Common myeloid progenitor, CD34-positive (primary cell): ENCODE results near the gene DRC3.
"Not testable (repeated sequence)": the region's sequence is repeated elsewhere in the genome, so short reads cannot be mapped to it uniquely, and the experiment has no call there.

Experiments
- CTCF ChIA-PET: fragments of 350-600 bp; sonication (Branson Sonifier 250); formaldehyde crosslinking; loops from one replicate; lab custom pipeline; 2021; ENCODE audit warnings: antibody characterized with exemption; lab: Charles Lee
- POLR2A ChIA-PET: fragments of 350-600 bp; sonication (Branson Sonifier 250); formaldehyde crosslinking; loops from one replicate; lab custom pipeline; 2021; ENCODE audit warnings: antibody characterized with exemption; lab: Charles Lee
- DNase-seq, 3 donors: peaks; one replicate each; pipeline versions ENCODE4 v3.0.0 to v3.0.0-alpha.2; 2013
- H3K27ac ChIP-seq, 2 experiments: 1 replicate in 1 of 2; 2 replicates in 1 of 2; pipeline ENCODE4 v1.7.0; 2013; ENCODE audit warnings: inconsistent platforms in 2 of 2, low read length in 2 of 2, mild to moderate bottlenecking in 2 of 2, low read depth in 1 of 2, moderate library complexity in 1 of 2; ENCODE audit not compliant: severe bottlenecking in 2 of 2, insufficient read depth in 1 of 2, poor library complexity in 1 of 2
- H3K27me3 ChIP-seq, 5 experiments: replicated peaks in 2 of 5; 1 replicate in 3 of 5; 2 replicates in 2 of 5; pipeline versions ENCODE4 v1.6.1 to v1.7.0; 2013; ENCODE audit warnings: low read length in 4 of 5, mild to moderate bottlenecking in 2 of 5, moderate library complexity in 2 of 5, inconsistent platforms in 1 of 5; ENCODE audit not compliant: insufficient read depth in 5 of 5, control insufficient read depth in 4 of 5
- H3K36me3 ChIP-seq, 4 experiments: 1 replicate in 2 of 4; 2 replicates in 2 of 4; pipeline versions ENCODE4 v1.6.1 to v1.7.0; 2013; ENCODE audit warnings: low read length in 3 of 4, control low read depth in 1 of 4, mild to moderate bottlenecking in 1 of 4; ENCODE audit not compliant: control insufficient read depth in 4 of 4, insufficient read depth in 4 of 4
- H3K4me1 ChIP-seq, 4 experiments: 1 replicate in 3 of 4; 2 replicates in 1 of 4; pipeline versions ENCODE4 v1.6.1 to v1.7.1; 2013; ENCODE audit warnings: low read length in 3 of 4, mild to moderate bottlenecking in 3 of 4, control low read depth in 1 of 4, inconsistent platforms in 1 of 4, moderate library complexity in 1 of 4; ENCODE audit not compliant: control insufficient read depth in 4 of 4, insufficient read depth in 4 of 4; ENCODE audit errors: control extremely low read depth in 1 of 4
- H3K4me3 ChIP-seq, 7 experiments: 1 replicate in 4 of 7; 2 replicates in 3 of 7; pipeline versions ENCODE4 v1.5.1 to v1.7.0; 2013; ENCODE audit warnings: mild to moderate bottlenecking in 7 of 7, low read length in 6 of 7, moderate library complexity in 6 of 7, inconsistent platforms in 2 of 7, low read depth in 2 of 7, control low read depth in 1 of 7; ENCODE audit not compliant: insufficient read depth in 4 of 7, control insufficient read depth in 1 of 7; ENCODE audit errors: extremely low read depth in 1 of 7
- H3K9me3 ChIP-seq, 5 experiments: 1 replicate in 4 of 5; 2 replicates in 1 of 5; pipeline versions ENCODE4 v1.6.1 to v1.7.1; 2013; ENCODE audit warnings: low read length in 4 of 5, mild to moderate bottlenecking in 2 of 5, inconsistent platforms in 1 of 5, low read depth in 1 of 5, moderate library complexity in 1 of 5; ENCODE audit not compliant: control insufficient read depth in 4 of 5, insufficient read depth in 2 of 5; ENCODE audit errors: control extremely low read depth in 1 of 5
- WGBS: methylation state at CpG from one replicate; pipeline ENCODE4 v1.1.5; 2013; ENCODE audit not compliant: insufficient coverage; 5-methylcytosine and 5-hydroxymethylcytosine counted together

The DRC3 gene

DNA sequence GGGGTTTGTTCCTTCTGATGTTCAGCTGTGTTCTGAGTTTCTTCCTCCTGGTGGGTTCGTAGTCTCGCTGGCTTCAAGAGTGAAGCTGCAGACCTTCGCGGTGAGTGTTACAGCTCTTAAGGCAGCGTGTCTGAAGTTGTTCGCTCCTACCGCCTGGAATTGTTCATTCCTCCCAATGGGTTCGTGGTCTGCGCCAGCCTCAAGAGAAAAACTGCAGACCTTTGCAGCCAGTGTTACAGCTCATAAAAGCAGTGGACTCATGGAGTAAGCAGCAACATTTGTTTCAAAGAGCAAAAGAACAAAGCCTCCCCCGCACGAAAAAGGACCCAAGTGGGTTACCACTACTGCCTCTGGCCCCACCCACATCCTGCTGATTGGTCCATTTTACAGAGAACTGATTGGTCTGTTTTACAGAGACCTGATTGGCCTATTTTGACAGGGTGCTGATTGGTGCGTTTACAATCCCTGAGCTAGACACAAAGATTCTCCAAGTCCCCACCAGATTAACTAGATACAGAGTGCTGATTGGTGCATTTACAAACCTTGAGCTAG, 16.8 kb upstream of the DRC3 start:
- H3K27me3 ChIP-seq, H3K36me3 ChIP-seq, H3K27ac ChIP-seq, H3K9me3 ChIP-seq, POLR2A ChIA-PET, H3K4me3 ChIP-seq, DNase-seq: not testable (repeated sequence)
- peaks cover 0 to 24% (median 2%) of the 10 kb centered on the region in 4 experiments for H3K4me1 ChIP-seq
- WGBS, result 98% methylated on average over 10 of the region's 12 CpGs
- CTCF ChIA-PET, result interaction anchor here (0.9 to 2.6 kb wide), 2 partner anchors 11 to 295 kb away, joined by 3 to 6 read pairs; no protein-coding TSS in a partner anchor

DNA sequence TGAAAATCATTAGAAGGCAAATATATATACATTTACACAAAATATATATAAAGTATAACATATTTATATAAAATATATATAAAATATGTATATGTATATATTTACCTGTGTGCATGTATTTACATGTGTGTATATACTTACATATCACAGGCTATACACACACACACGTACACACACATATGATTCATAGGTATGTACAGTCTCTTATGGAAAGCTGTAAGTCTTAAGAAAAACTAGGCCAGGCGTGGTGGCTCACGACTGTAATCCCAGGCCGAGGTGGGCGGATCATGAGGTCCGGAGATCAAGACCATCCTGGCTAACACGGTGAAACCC, 15.1 kb upstream of the DRC3 start:
- DNase-seq, result no peak
- Histone ChIP-seq H3K36me3 (peaks cover 0 to 2% (median 0%) of the 10 kb centered on the region in 4 experiments), H3K4me3 (no peak overlapping the region), H3K27me3 (no peaks in the 10 kb centered on the region), H3K27ac (no peak overlapping the region), H3K9me3 (no peaks in the 10 kb centered on the region), H3K4me1 (peaks cover 0 to 24% (median 2%) of the 10 kb centered on the region in 4 experiments)
- 90% methylated on average over 6 of the region's 7 CpGs for WGBS
- CTCF ChIA-PET, result interaction anchor here (1.2 kb wide), 1 partner anchor 15 kb away, joined by 3 read pairs; no protein-coding TSS in a partner anchor
- POLR2A ChIA-PET, result interaction anchor here (0.6 kb wide), 1 partner anchor 1020 kb away, joined by 3 read pairs; no protein-coding TSS in a partner anchor

DNA sequence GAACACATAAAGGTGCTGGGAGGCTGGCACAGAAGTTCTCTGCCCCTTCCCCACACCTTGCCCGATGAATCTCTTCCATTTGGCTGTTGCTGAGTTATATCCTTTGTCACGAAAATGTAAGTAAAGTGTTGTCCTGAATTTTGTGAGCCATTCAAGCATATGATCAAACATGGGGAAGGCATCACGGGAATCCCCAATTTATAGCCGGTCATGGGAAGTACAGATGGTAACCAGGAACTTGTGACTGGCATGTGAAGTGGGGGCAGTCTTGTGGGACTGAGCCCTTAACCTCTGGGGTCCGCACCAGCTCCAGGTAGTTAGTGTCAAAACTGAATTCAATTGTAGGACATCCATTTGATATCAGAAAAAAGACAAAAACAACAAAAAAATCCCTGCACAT, 13.7 kb upstream of the DRC3 start:
- ChIA-PET CTCF (interaction anchor here (1.4 kb wide), 1 partner anchor 12 kb away, joined by 4 read pairs; no protein-coding TSS in a partner anchor), POLR2A (no interaction called here)
- Histone ChIP-seq H3K4me1 (peaks cover 0 to 25% (median 3%) of the 10 kb centered on the region in 4 experiments), H3K27ac (no peak overlapping the region), H3K27me3 (no peaks in the 10 kb centered on the region), H3K4me3 (no peak overlapping the region), H3K9me3 (no peaks in the 10 kb centered on the region), H3K36me3 (peaks cover 0 to 2% (median 0%) of the 10 kb centered on the region in 4 experiments)
- no peak for DNase-seq
- WGBS, result 88% methylated on average over 3 of the region's 5 CpGs

DNA sequence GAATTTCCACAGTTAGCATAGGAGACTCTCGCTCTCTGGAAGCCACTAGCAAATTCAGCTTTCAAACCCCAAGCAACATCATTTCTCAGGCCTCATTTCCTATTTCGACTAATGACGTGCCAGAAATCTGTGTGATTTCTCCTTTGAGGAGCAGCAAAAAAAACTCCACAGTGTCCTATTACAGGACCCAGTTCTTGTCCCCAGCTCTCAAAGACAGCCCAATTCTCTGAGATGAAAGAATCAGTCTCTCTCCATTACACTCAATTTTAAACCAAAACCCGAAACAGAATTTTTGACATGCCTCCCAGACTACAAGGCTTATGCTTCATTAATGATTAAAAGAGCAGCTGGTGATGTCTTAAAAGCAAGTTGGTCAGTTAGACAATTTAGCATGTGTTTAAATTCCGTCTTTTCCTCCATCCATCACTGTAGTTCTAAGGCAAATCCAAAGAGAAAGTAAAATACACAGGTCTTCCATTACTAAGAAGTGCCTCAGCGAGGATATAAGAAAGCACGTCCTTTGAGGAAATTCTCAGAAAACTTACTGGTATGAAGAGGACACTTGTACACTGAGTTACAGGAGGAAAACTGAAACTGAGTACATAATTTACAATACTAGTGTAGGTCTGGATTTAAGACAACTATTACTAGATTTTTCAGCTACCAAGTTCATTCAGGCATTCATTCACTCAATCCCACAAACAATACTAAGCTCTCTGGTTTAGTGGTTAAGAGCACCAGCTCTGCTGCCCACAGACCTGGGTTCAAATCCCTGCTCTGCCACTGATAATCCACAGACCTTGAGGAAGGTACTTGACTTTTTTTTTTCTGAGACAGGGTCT, 12.9 kb upstream of the DRC3 start:
- POLR2A ChIA-PET, result no interaction called here
- Histone ChIP-seq H3K4me1 (peaks cover 3 to 27% (median 3%) of the 10 kb centered on the region in 4 experiments), H3K4me3 (peak overlapping the region in 4 of 7 experiments; percentile 11 to 46 (median 30)), H3K36me3 (peaks cover 0 to 2% (median 0%) of the 10 kb centered on the region in 4 experiments), H3K9me3 (no peaks in the 10 kb centered on the region), H3K27ac (peak overlapping the region; percentile 25 to 47), H3K27me3 (no peaks in the 10 kb centered on the region)
- WGBS, result 52% methylated on average over 3 of the region's 7 CpGs
- CTCF ChIA-PET, result interaction anchor here (1.4 kb wide), 1 partner anchor 11 kb away, joined by 4 read pairs; no protein-coding TSS in a partner anchor
- peak in 2 of 3 donors; percentile 26 to 28 for DNase-seq

DNA sequence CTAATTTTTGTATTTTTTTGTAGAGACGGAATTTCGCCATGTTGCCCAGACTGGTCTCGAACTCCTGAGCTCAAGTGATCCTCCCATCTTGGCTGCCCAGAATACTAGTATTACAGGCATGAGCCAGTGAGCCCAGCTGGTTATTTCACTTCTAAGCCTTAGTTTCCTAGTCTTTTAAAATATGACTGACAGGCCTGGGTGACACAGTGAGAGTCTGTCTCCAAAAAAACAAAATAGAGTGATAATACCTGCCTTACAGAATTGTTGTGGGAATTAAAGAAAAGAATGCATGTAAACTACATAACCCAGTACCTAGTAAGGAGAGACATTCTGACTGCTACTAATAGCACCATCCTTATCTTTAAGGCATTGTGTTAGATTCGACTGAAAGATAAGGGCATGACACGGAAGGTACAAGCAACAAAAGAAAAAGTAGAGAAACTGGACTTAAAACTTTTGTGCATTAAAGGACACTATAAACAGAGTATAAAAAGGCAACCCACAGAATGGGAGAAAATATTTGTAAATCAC, 12.1 kb upstream of the DRC3 start:
- no peak for DNase-seq
- 100% methylated on average over 3 of the region's 5 CpGs for WGBS
- Histone ChIP-seq H3K27ac (no peak overlapping the region), H3K4me1 (peaks cover 3 to 27% (median 3%) of the 10 kb centered on the region in 4 experiments), H3K9me3 (no peaks in the 10 kb centered on the region), H3K36me3 (peaks cover 0 to 2% (median 0%) of the 10 kb centered on the region in 4 experiments), H3K4me3 (no peak overlapping the region), H3K27me3 (no peaks in the 10 kb centered on the region)
- CTCF ChIA-PET, result no interaction called here
- POLR2A ChIA-PET, result no interaction called here

DNA sequence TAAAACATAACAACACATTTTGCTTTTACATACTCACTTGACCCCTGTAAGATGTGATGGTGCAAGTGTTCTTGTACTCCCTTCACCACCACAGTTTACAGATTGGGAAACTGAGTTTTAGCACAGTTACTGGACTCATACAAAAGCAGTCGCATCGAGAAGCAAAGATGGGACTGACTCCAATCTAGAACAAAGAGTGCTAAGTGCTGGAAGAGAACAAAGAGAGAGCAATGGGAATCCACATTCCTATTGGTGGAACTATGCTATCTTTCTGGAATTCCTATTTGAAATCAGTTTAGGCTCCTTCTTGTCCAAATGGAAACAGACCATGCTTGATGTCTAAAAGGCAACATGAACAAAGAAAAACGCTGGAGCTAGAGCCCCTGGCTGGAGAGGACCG, 9.6 kb upstream of the DRC3 start:
- Histone ChIP-seq H3K36me3 (no peaks in the 10 kb centered on the region), H3K4me1 (peaks cover 2 to 22% (median 3%) of the 10 kb centered on the region in 4 experiments), H3K4me3 (no peak overlapping the region), H3K9me3 (no peaks in the 10 kb centered on the region), H3K27ac (no peak overlapping the region), H3K27me3 (no peaks in the 10 kb centered on the region)
- CTCF ChIA-PET, result no interaction called here
- WGBS, result 86% methylated on average over 4 of the region's 4 CpGs
- POLR2A ChIA-PET, result no interaction called here
- no peak for DNase-seq
